ENCODE measurements around the gene ELAVL1. TPM values are rescaled to one million over a fixed set of nuclear protein-coding genes. Genes with fewer than 3 reads are reported as not detected.
A peak's percentile ranks its signal among the peaks of the same experiment; 100 is the strongest.

The ELAVL1 gene
- total RNA-seq, 1 donor from 2014 or later = 83.5 TPM

DNA sequence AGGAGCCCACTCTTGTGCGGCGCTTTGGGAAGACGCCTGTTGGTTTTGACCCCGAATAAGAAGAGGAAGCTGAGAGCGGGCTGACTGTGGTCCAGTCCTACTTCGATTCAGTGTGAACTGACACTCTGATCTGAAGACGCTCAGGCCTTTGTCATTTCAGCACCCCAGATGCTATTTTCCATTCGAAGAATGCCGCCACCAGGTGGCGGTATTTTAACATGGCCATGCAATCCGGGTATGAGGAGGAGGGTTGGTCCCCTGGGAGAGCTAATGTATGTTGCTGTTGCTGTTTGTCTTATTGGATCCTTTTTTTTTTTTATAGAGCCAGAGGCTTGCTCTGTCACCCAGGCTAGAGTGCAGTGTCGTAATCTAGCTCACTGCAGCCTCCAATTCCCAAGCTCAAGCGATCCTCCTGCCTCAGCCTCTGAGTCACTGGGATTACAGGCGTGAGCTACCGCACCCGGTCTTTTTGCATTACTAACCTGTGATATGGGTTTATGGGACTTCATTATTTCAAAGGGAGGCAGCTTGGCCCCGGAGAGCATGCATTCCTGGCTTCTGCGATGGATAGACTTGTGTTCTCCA, 61.2 kb downstream of the ELAVL1 start:
- ATAC-seq (ENCODE audit: low read depth) (peak; percentile 26), DNase-seq (peak; percentile 74)
- peak overlapping the region; percentile 97 for H3K27ac Mint-ChIP-seq
- peaks cover 30% of the 10 kb centered on the region for H3K4me1 Mint-ChIP-seq
- no peaks in the 10 kb centered on the region for H3K27me3 Mint-ChIP-seq
- H3K36me3 Mint-ChIP-seq (ENCODE audit: low read depth) = peaks cover 22% of the 10 kb centered on the region
- TF ChIP-seq, protein P1, sequence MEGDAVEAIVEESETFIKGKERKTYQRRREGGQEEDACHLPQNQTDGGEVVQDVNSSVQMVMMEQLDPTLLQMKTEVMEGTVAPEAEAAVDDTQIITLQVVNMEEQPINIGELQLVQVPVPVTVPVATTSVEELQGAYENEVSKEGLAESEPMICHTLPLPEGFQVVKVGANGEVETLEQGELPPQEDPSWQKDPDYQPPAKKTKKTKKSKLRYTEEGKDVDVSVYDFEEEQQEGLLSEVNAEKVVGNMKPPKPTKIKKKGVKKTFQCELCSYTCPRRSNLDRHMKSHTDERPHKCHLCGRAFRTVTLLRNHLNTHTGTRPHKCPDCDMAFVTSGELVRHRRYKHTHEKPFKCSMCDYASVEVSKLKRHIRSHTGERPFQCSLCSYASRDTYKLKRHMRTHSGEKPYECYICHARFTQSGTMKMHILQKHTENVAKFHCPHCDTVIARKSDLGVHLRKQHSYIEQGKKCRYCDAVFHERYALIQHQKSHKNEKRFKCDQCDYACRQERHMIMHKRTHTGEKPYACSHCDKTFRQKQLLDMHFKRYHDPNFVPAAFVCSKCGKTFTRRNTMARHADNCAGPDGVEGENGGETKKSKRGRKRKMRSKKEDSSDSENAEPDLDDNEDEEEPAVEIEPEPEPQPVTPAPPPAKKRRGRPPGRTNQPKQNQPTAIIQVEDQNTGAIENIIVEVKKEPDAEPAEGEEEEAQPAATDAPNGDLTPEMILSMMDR (IDR thresholded peaks at IDR 0.05) = peak; percentile 73
- ChIA-PET POLR2A (interaction anchor here (0.5 to 2.8 kb wide), 28 partner anchors 9 to 875 kb away, joined by 3 to 49 read pairs (median 4); partner anchors contain the start of genes CERS4, ELAVL1, MAP2K7 and PET100), CTCF (interaction anchor here (0.6 to 3.2 kb wide), 25 partner anchors 15 to 845 kb away, joined by 3 to 12 read pairs (median 4); partner anchors contain the start of genes CTXN1, SNAPC2 and TRAPPC5)
- H3K9me3 Mint-ChIP-seq = no peaks in the 10 kb centered on the region
- intact Hi-C loops (cut with micrococcal nuclease) = loop anchor here (1.0 to 5.0 kb wide), 5 partner anchors 58 to 377 kb away; partner anchors contain the start of gene CERS4
- H3K4me3 Mint-ChIP-seq = peak overlapping the region; percentile 91

DNA sequence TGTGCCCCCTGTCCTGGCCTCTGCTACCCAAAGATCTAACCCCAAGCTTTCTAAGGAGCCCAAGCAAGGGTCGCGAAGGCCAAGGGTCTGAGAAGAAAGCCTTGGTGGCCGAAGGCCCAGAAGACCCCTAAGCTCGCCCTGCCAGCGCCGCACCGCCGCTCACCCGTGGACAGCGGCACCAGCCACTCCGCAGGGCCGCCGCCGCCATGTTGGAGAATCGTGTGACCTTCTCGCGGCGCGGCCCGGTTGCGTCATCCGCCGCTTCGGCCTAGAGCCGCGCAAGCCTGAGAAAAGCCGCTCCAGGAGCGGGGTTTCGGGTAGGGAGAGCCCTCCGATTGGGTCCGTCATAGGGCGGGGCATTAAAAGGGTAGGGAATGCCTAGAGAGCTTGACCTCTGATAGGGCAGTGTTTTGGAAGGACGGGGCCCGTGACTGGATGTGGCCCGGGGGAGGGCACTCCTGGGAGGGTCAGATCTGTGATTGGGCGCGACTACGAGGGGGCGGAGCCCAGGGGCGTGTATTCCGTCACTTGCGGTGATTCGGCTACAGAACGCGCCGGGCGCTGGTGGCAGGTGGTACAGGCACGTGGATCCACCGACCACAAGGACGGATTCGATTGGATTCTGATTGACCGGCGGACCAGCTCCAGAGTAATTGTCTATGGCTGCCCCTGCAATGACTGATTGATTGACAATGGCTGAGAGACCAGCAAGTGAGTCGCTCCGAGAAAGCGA, 61.8 kb downstream of the ELAVL1 start, which contains the start of gene TIMM44:
Gene TIMM44, minus strand, starts transcription at position 223 of the 733 bp plus-strand sequence. Its CDS starts 15 bp downstream, at position 208.
- Mint-ChIP-seq H3K9me3 (no peaks in the 10 kb centered on the region), H3K4me1 (peaks cover 33% of the 10 kb centered on the region), H3K4me3 (peak within 1 kb of the TSS; percentile 91), H3K27me3 (no peaks in the 10 kb centered on the region), H3K27ac (peak within 1 kb of the TSS; percentile 97), H3K36me3 (ENCODE audit: low read depth) (peaks cover 28% of the 10 kb centered on the region)
- POLR2A ChIA-PET = interaction anchor here (0.5 to 2.8 kb wide), 32 partner anchors 8 to 874 kb away, joined by 3 to 49 read pairs (median 4); partner anchors contain the start of genes CERS4, CTXN1, ELAVL1 and FBN3
- DNase-seq (peak; percentile 97), ATAC-seq (ENCODE audit: low read depth) (peak; percentile 96)
- CTCF ChIA-PET = interaction anchor here (0.9 to 3.2 kb wide), 19 partner anchors 16 to 375 kb away, joined by 3 to 12 read pairs (median 4); partner anchors contain the start of genes CTXN1, SNAPC2 and TRAPPC5
- TF ChIP-seq, protein P1 (IDR thresholded peaks at IDR 0.05) = no peak
- intact Hi-C loops (cut with micrococcal nuclease) = loop anchor here (1.0 to 5.0 kb wide), 13 partner anchors 14 to 501 kb away; partner anchors contain the start of genes CERS4, ELAVL1, HNRNPM and MAP2K7

DNA sequence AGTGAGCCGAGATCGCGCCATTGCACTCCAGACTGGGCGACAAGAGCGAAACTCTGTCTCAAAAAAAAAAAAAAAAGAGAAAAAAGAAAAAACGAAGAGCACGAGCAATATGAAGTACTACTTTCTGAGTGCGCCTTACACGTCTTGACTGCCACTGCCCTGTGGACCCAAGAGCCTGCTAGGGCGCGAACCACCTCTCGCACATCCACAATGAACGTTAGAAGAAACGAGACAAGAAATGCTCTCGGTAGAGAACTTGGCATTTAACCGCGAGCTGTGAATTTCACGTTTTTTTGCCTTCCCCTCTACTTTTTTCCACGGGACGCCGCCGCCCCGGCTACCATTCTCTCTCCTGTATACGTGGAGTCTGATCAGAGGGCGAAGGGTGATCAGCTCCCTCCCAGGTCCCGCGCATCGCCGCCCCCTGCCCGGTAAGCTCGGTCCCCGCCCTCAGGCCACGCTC, 62.4 kb downstream of the ELAVL1 start:
- ChIA-PET CTCF (interaction anchor here (1.2 to 3.2 kb wide), 7 partner anchors 16 to 375 kb away, joined by 3 to 12 read pairs (median 6); no protein-coding TSS in a partner anchor), POLR2A (interaction anchor here (0.6 to 2.8 kb wide), 25 partner anchors 8 to 874 kb away, joined by 3 to 49 read pairs (median 5); partner anchors contain the start of genes CERS4, CTXN1, ELAVL1 and FBN3)
- ATAC-seq (ENCODE audit: low read depth) = peak; percentile 15
- no peaks in the 10 kb centered on the region for H3K9me3 Mint-ChIP-seq
- H3K36me3 Mint-ChIP-seq (ENCODE audit: low read depth) = peaks cover 33% of the 10 kb centered on the region
- H3K4me3 Mint-ChIP-seq = peak overlapping the region; percentile 91
- H3K4me1 Mint-ChIP-seq = peaks cover 33% of the 10 kb centered on the region
- no peaks in the 10 kb centered on the region for H3K27me3 Mint-ChIP-seq
- TF ChIP-seq, protein P1 (IDR thresholded peaks at IDR 0.05) = no peak
- no peak for DNase-seq
- intact Hi-C loops (cut with micrococcal nuclease) = loop anchor here (1.0 to 5.0 kb wide), 10 partner anchors 14 to 501 kb away; partner anchors contain the start of genes CERS4, ELAVL1, HNRNPM and MAP2K7
- H3K27ac Mint-ChIP-seq = peak overlapping the region; percentile 97

DNA sequence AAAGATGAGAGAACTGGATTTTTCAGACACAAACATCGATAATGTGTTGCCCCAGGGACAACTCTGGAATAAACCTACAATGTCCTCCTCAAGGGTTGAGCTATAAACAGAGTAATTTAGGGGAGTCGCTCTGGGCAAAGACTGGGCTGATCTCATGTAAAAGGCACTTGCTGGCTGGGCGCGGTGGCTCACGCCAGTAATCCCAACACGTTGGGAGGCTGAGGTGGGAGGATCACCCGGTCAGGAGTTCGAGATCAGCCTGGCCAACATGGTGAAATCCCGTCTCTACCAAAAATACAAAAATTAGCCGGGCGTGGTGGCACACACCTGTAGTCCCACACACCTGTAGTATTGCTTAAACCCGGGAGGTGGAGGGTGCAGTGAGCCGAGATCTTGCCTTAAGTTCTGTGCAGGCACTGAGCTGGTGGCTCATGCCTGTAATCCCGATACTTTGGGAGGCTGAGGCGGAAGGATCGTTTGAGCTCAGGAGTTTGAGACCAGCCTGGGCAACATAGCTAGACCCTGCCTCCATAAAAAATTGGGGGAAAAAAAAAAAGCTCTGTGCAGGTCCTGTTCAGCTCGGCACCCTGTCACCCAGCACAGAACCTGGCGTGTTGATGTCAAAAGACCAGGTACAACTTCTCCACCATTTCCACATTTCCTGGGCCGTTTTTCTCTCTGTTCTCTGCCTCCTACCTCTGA, 63.4 kb downstream of the ELAVL1 start:
- Mint-ChIP-seq H3K9me3 (no peaks in the 10 kb centered on the region), H3K4me1 (peaks cover 33% of the 10 kb centered on the region), H3K4me3 (peak overlapping the region; percentile 60), H3K27me3 (no peaks in the 10 kb centered on the region), H3K36me3 (ENCODE audit: low read depth) (peaks cover 40% of the 10 kb centered on the region), H3K27ac (no peak overlapping the region)
- CTCF ChIA-PET = no interaction called here
- no peak for DNase-seq
- intact Hi-C loops (cut with micrococcal nuclease) = loop anchor here (2.0 to 5.0 kb wide), 3 partner anchors 73 to 375 kb away; partner anchors contain the start of gene CERS4
- TF ChIP-seq, protein P1 (IDR thresholded peaks at IDR 0.05) = no peak
- no peak for ATAC-seq (ENCODE audit: low read depth)
- POLR2A ChIA-PET = interaction anchor here (1.6 to 2.6 kb wide), 2 partner anchors 63 to 73 kb away, joined by 7 to 13 read pairs; partner anchors contain the start of gene ELAVL1
